PC-3 (cell line): Measurements from ENCODE around the gene ATXN7L1. TPM values are rescaled to one million over a fixed set of nuclear protein-coding genes. Genes with fewer than 3 reads are reported as not detected.

Experiments
- ATAC-seq: fragments of 200-7000 bp; cut with Tn5 transposase; 2 replicates; pipeline ENCODE4 v1.9.1; 2020; ENCODE audit warnings: mild to moderate bottlenecking, moderate library complexity
- BruUV-seq: library from RNA; stranded (reverse); fragments of 400-500 nt; replicated peaks from 2 replicates; lab custom pipeline; 2021; lab: Mats Ljungman, UMichigan
- CTCF ChIA-PET: fragments of 300-600 bp; sonication (Branson Sonifier 250); formaldehyde crosslinking; loops from one replicate; lab custom pipeline; 2022; ENCODE audit warnings: antibody characterized with exemption; lab: Charles Lee
- POLR2A ChIA-PET: fragments of 300-600 bp; sonication (Branson Sonifier 250); formaldehyde crosslinking; loops from one replicate; lab custom pipeline; 2022; ENCODE audit warnings: antibody characterized with exemption; ENCODE audit not compliant: unreplicated experiment; lab: Charles Lee
- DNase-seq: peaks from one replicate; pipeline ENCODE4 v3.0.0-alpha.2; 2015
- H2AFZ ChIP-seq: fragments of 300-600 bp; sonication (generic); 2 replicates; pipeline ENCODE4 v1.6.0; 2016; ENCODE audit warnings: antibody characterized with exemption, low read length
- H3F3A ChIP-seq: fragments of 300-600 bp; sonication (generic); one replicate; pipeline ENCODE4 v1.6.0; 2017; ENCODE audit warnings: antibody characterized with exemption, low read length, control low read depth, mild to moderate bottlenecking; ENCODE audit not compliant: unreplicated experiment
- H3K27ac ChIP-seq: fragments of 300-600 bp; sonication (generic); 2 replicates; pipeline ENCODE4 v1.5.1; 2016; ENCODE audit warnings: mild to moderate bottlenecking, low read length
- H3K27me3 ChIP-seq: fragments of 300-600 bp; sonication (generic); 2 replicates; pipeline ENCODE4 v1.6.1; 2016; ENCODE audit warnings: low read length, mixed read lengths
- H3K36me3 ChIP-seq: fragments of 300-600 bp; sonication (generic); 2 replicates; pipeline ENCODE4 v1.6.1; 2016; ENCODE audit warnings: low read depth, mixed run types, low read length, mixed read lengths
- H3K4me1 ChIP-seq: fragments of 300-600 bp; sonication (generic); 2 replicates; pipeline ENCODE4 v1.5.1; 2016; ENCODE audit warnings: low read length; ENCODE audit not compliant: insufficient read depth
- H3K4me2 ChIP-seq: fragments of 300-600 bp; sonication (generic); 2 replicates; pipeline ENCODE4 v1.6.0; 2016; ENCODE audit warnings: low read length
- H3K4me3 ChIP-seq: fragments of 300-600 bp; sonication (generic); 2 replicates; pipeline ENCODE4 v1.5.1; 2016; ENCODE audit warnings: mild to moderate bottlenecking, low read length, mixed read lengths
- H3K79me2 ChIP-seq: fragments of 300-600 bp; sonication (generic); 2 replicates; pipeline ENCODE4 v1.6.1; 2017; ENCODE audit warnings: low read length, mixed read lengths
- H3K9ac ChIP-seq: fragments of 300-600 bp; sonication (generic); 2 replicates; pipeline ENCODE4 v1.6.0; 2016; ENCODE audit warnings: mild to moderate bottlenecking, low read length
- H3K9me2 ChIP-seq: fragments of 300-600 bp; sonication (generic); replicated peaks from 2 replicates; pipeline ENCODE4 v1.6.1; 2016; ENCODE audit warnings: mixed run types, low read length, mixed read lengths
- H3K9me3 ChIP-seq: fragments of 300-600 bp; sonication (generic); 2 replicates; pipeline ENCODE4 v1.6.1; 2016; ENCODE audit warnings: low read length, mixed read lengths
- H4K20me1 ChIP-seq: fragments of 300-600 bp; sonication (generic); 2 replicates; pipeline ENCODE4 v1.6.1; 2016; ENCODE audit warnings: low read length, mixed read lengths
- CTCF ChIP-seq: fragments of 300-600 bp; sonication (generic); conservative IDR thresholded peaks from 2 replicates; pipeline ENCODE4 v1.5.1; 2017; ENCODE audit warnings: antibody characterized with exemption, low read depth, mild to moderate bottlenecking, low read length
- EZH2 ChIP-seq: fragments of 300-600 bp; sonication (generic); IDR thresholded peaks from one replicate; pipeline ENCODE4 v1.6.1; 2017; ENCODE audit warnings: antibody characterized with exemption, mild to moderate bottlenecking, low read length; ENCODE audit not compliant: unreplicated experiment
- EZH2phosphoT487 ChIP-seq: fragments of 300-600 bp; sonication (generic); IDR thresholded peaks from 2 replicates; pipeline ENCODE4 v1.6.1; 2018; ENCODE audit warnings: mild to moderate bottlenecking, antibody characterized with exemption, low read length, borderline replicate concordance
- intact Hi-C: fragments of 100-400 bp; cut with micrococcal nuclease; formaldehyde crosslinking; loops from 2 replicates; pipeline ENCODE4 v1.9.0; 2023
- total RNA-seq: library from RNA; depleted of rRNA; stranded (reverse); fragments of >200 nt; gene quantifications from 2 replicates; pipeline ENCODE4 v1.2.3, GENCODE V29; 2014

Gene ATXN7L1
- total RNA-seq, 1 experiment from 2014 or later = 16.0 TPM

- TF ChIP-seq CTCF (no peak), EZH2 (no peak), EZH2phosphoT487 (no peak)
- no peaks in the 10 kb centered on the region for H4K20me1 ChIP-seq
- intact Hi-C loops = no loop called here
These were observed 65.1 kb downstream of the ATXN7L1 start for GRCh38 chr7:105811189-105811847.

GRCh38 chr7:105810556-105810955 is 65.8 kb downstream of the ATXN7L1 start:
- POLR2A ChIA-PET = no interaction called here
- H3K4me3 ChIP-seq = no peak overlapping the region
- no peaks in the 10 kb centered on the region for H3K27me3 ChIP-seq
- H3K9ac ChIP-seq = no peak overlapping the region
- H4K20me1 ChIP-seq = no peaks in the 10 kb centered on the region
- H3F3A ChIP-seq = no peaks in the 10 kb centered on the region
- no TSS peak for BruUV-seq
- ATAC-seq (no peak), DNase-seq (no peak)
- no peak overlapping the region for H3K4me2 ChIP-seq
- intact Hi-C loops = no loop called here
- H3K9me3 ChIP-seq = no peaks in the 10 kb centered on the region
- no peak overlapping the region for H2AFZ ChIP-seq
- TF ChIP-seq EZH2phosphoT487 (no peak), CTCF (no peak), EZH2 (no peak)
- no peaks in the 10 kb centered on the region for H3K9me2 ChIP-seq
- H3K27ac ChIP-seq = no peak overlapping the region
- no peaks in the 10 kb centered on the region for H3K79me2 ChIP-seq
- CTCF ChIA-PET = no interaction called here
- H3K36me3 ChIP-seq = no peaks in the 10 kb centered on the region
- H3K4me1 ChIP-seq = peaks cover 33% of the 10 kb centered on the region

More at GRCh38 chr7:105811189-105811847, 65.1 kb downstream of the ATXN7L1 start:
- H3F3A ChIP-seq = no peaks in the 10 kb centered on the region
- no peak overlapping the region for H3K4me3 ChIP-seq
- no TSS peak for BruUV-seq
- POLR2A ChIA-PET = no interaction called here
- DNase-seq = no peak
- no peaks in the 10 kb centered on the region for H3K79me2 ChIP-seq
- no peaks in the 10 kb centered on the region for H3K9me2 ChIP-seq
- CTCF ChIA-PET = no interaction called here
- no peak for ATAC-seq
- H3K36me3 ChIP-seq = no peaks in the 10 kb centered on the region
- no peak overlapping the region for H2AFZ ChIP-seq
- H3K4me1 ChIP-seq = peaks cover 28% of the 10 kb centered on the region
- H3K4me2 ChIP-seq = no peak overlapping the region
- no peak overlapping the region for H3K27ac ChIP-seq
- no peaks in the 10 kb centered on the region for H3K9me3 ChIP-seq
- no peaks in the 10 kb centered on the region for H3K27me3 ChIP-seq
- no peak overlapping the region for H3K9ac ChIP-seq
